Epithelial cell of esophagus (primary cell): ENCODE results near the gene ANKRD34A.
"Not testable (repeated sequence)": the region's sequence is repeated elsewhere in the genome, so short reads cannot be mapped to it uniquely, and the experiment has no call there.

Experiments used
- DNase-seq: peaks from one replicate; pipeline ENCODE4 v3.0.0; 2010; ENCODE audit warnings: low read depth
- H3K4me3 ChIP-seq: 2 replicates; pipeline ENCODE4 v1.5.1; 2011; ENCODE audit warnings: mild to moderate bottlenecking, low read length, control low read depth
- CTCF ChIP-seq: IDR thresholded peaks from 2 replicates; pipeline ENCODE4 v1.5.1; 2011; ENCODE audit warnings: low read depth, mild to moderate bottlenecking, low read length, control low read depth, inconsistent platforms; ENCODE audit not compliant: insufficient read depth; ENCODE audit errors: missing control alignments

Gene ANKRD34A

GRCh38 chr1:145944532-145944931 lies 19.8 kb downstream of the ANKRD34A start:
- no peak overlapping the region for H3K4me3 ChIP-seq

GRCh38 chr1:145942871-145943270 lies 21.5 kb downstream of the ANKRD34A start:
- no peak overlapping the region for H3K4me3 ChIP-seq

More at GRCh38 chr1:145944532-145944931, 19.8 kb downstream of the ANKRD34A start:
- no peak for TF ChIP-seq CTCF
- DNase-seq, result no peak

DNA sequence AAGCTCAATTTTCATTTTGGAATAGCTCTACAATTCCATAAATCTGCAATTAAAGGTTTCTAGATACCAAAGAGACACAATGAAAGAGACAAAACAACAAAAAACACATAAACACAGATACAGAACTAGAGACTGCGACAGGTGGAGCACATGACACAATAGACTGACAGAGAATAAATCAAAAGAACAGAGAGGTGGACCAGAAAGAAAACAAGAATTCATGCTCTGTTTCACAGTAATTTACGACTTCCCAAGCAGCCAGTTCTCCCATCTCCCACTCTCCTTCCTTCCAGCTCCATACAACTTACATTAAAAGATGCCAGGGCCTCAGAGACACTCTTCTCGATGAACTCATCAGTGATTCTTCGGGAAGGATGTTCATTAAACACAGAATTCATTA lies 22.0 kb downstream of the ANKRD34A start:
- no peak for TF ChIP-seq CTCF

More at GRCh38 chr1:145942871-145943270, 21.5 kb downstream of the ANKRD34A start:
- no peak for DNase-seq
- no peak for TF ChIP-seq CTCF

DNA sequence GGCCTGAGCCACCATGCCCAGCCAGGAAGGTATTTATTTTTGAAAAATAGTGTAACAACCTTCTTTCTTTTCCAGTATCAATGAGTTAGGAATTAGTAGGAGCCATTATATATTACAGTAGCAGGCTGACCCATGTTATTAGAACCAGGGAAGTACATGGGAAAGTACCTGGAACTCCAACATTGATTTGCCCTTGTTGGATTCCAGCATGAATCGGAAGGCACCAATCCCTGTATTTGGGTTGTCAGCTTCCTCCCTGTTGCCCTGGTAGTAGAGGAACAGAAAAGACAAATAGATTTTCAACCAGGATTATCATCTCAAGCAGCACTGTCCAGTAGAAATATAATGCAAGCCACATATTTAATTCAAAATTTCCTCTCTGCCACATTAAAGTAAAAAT lies 26.9 kb downstream of the ANKRD34A start:
- TF ChIP-seq CTCF, result no peak
- no peak for DNase-seq

More for the DNA sequence above, 22.0 kb downstream of the ANKRD34A start:
- H3K4me3 ChIP-seq, result no peak overlapping the region
- DNase-seq, result no peak

DNA sequence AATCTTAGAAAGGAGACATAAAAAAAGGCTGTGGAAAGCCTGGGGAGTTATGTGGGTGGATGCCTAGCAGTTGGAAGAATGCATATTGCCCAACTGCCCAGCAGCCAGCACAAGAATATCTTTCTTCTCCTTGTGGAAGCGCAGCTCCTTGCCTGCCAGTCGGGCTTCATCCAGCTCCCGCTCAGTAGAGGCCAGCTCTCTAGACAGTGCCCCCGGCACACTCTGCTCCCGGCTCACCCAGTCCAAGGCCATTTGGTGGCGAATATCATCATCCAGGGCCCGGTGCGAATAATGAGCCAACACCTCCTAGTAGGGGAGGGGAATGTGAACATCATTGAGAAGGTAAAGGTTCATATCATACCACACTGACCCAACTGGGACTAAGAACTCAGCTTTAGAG lies 28.1 kb downstream of the ANKRD34A start:
- peak; percentile 35 for DNase-seq
- H3K4me3 ChIP-seq, result no peak overlapping the region
- TF ChIP-seq CTCF, result no peak

More for the DNA sequence above, 26.9 kb downstream of the ANKRD34A start:
- H3K4me3 ChIP-seq, result no peak overlapping the region

GRCh38 chr1:145935708-145936107 lies 28.7 kb downstream of the ANKRD34A start:
- no peak for TF ChIP-seq CTCF
- no peak overlapping the region for H3K4me3 ChIP-seq
- DNase-seq, result no peak

- not testable (repeated sequence) for DNase-seq, H3K4me3 ChIP-seq
Measured at GRCh38 chr1:145932522-145933009, 31.8 kb downstream of the ANKRD34A start.
